Esophagus squamous epithelium (tissue), 5 donors: ENCODE results near the gene ORM1. TPM values are rescaled to one million over a fixed set of nuclear protein-coding genes. Genes with fewer than 3 reads are reported as not detected.

Experiments
- DNase-seq: peaks from one replicate; lab custom pipeline; 2025; lab: John Stamatoyannopoulos, UW
- H3K27ac ChIP-seq, 4 donors: fragments of 200-600 bp; sonication (generic); one replicate each; pipeline ENCODE4 v1.5.1; 2016 to 2019; ENCODE audit warnings: mild to moderate bottlenecking in 1 of 4
- H3K27me3 ChIP-seq, 4 donors: fragments of 200-600 bp; sonication (generic); 1 replicate in 3 of 4; 2 replicates in 1 of 4; pipeline versions ENCODE4 v1.5.1 to v1.6.0; 2017 to 2021; ENCODE audit warnings: antibody characterized with exemption in 1 of 4
- H3K36me3 ChIP-seq, 3 donors: fragments of 200-600 bp; sonication (generic); one replicate each; pipeline ENCODE4 v1.5.1; 2016 to 2019
- H3K4me1 ChIP-seq, 3 donors: fragments of 200-600 bp; sonication (generic); one replicate each; pipeline ENCODE4 v1.5.1; 2017 to 2019
- H3K4me3 ChIP-seq, 4 donors: fragments of 200-600 bp; sonication (generic); 1 replicate in 3 of 4; 2 replicates in 1 of 4; pipeline ENCODE4 v1.5.1; 2016 to 2019; ENCODE audit warnings: mild to moderate bottlenecking in 2 of 4, moderate library complexity in 1 of 4
- H3K9me3 ChIP-seq, 3 donors: fragments of 200-600 bp; sonication (generic); one replicate each; pipeline ENCODE4 v1.5.1; 2016 to 2019
- POLR2A ChIP-seq, 4 donors: fragments of 450-650 bp; IDR thresholded peaks; one replicate each; pipeline ENCODE4 v1.6.1; 2017; ENCODE audit warnings: antibody characterized with exemption in 4 of 4, mild to moderate bottlenecking in 4 of 4, moderate library complexity in 3 of 4
- WGBS, 2 donors: methylation state at CpG; one replicate each; pipeline ENCODE4 v1.1.5; 2018; 5-methylcytosine and 5-hydroxymethylcytosine counted together
- intact Hi-C: fragments of 100-400 bp; cut with DNase I; formaldehyde crosslinking; loops from one replicate; pipeline ENCODE4 v1.15.0; 2022
- total RNA-seq, 4 donors: library from RNA; depleted of rRNA; stranded (reverse); fragments of >200 nt; gene quantifications; one replicate each; pipeline ENCODE4 v1.1.0, GENCODE V29; 2016
- TF ChIP-seq, protein P1 (sequence below), 6 experiments: fragments of 450-650 bp in 4 of 6; fragments of 200-600 bp in 2 of 6; sonication (generic) in 2 of 6; IDR thresholded peaks; one replicate each; pipeline ENCODE4 v1.5.1; 2016 to 2019; ENCODE audit warnings: antibody characterized with exemption in 6 of 6, mild to moderate bottlenecking in 4 of 6, moderate library complexity in 4 of 6
- donor health status: DM: yes; HTN: yes; CAD: no.

The ORM1 gene
- total RNA-seq, 4 donors from 2014 or later, result 0.41 TPM; not detected in 3

DNA sequence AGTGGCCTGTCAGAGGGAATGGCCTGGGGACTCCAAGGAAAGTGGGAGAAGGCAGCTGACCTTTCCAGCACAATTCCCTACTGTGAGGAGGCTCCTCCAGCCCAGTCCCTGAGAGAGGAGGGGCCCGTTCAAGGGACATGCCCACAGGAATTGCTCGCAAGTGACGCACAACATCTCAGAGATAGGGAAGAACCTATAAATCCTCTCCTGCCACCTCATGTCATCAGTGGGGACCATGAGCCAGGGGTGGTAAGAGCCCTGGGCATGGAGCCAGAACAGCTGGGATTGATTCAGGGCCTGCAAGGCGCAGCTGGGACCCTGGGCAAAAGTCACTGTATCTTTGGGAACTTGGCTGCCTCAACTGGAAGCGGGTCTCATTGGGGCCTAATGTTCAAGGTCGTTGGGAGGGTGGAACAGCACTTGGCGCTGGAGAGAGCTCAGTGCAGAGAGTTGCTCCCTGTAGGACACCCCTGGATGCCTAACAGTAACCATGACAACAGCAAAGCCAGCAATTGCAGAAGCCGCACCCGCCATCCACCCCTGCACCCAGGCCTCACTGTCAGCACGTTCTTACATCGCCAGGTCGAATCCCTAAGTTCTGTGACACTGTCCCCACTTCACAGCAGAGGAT is 41.3 kb upstream of the ORM1 start:
- H3K27ac ChIP-seq, result no peak overlapping the region
- TF ChIP-seq, protein P1, sequence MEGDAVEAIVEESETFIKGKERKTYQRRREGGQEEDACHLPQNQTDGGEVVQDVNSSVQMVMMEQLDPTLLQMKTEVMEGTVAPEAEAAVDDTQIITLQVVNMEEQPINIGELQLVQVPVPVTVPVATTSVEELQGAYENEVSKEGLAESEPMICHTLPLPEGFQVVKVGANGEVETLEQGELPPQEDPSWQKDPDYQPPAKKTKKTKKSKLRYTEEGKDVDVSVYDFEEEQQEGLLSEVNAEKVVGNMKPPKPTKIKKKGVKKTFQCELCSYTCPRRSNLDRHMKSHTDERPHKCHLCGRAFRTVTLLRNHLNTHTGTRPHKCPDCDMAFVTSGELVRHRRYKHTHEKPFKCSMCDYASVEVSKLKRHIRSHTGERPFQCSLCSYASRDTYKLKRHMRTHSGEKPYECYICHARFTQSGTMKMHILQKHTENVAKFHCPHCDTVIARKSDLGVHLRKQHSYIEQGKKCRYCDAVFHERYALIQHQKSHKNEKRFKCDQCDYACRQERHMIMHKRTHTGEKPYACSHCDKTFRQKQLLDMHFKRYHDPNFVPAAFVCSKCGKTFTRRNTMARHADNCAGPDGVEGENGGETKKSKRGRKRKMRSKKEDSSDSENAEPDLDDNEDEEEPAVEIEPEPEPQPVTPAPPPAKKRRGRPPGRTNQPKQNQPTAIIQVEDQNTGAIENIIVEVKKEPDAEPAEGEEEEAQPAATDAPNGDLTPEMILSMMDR (IDR thresholded peaks at IDR 0.05), result no peak
- no peak for TF ChIP-seq POLR2A (IDR thresholded peaks at IDR 0.05)
- H3K4me3 ChIP-seq, result no peak overlapping the region
- no peaks in the 10 kb centered on the region for H3K36me3 ChIP-seq
- H3K4me1 ChIP-seq, result peaks cover 0 to 54% (median 13%) of the 10 kb centered on the region in 3 donors
- H3K27me3 ChIP-seq, result no peaks in the 10 kb centered on the region
- no peaks in the 10 kb centered on the region for H3K9me3 ChIP-seq
- DNase-seq, result no peak
- intact Hi-C loops, result no loop called here
- WGBS, 2 donors, result 82 to 91% methylated on average over 7 to 9 of the region's 12 CpGs

DNA sequence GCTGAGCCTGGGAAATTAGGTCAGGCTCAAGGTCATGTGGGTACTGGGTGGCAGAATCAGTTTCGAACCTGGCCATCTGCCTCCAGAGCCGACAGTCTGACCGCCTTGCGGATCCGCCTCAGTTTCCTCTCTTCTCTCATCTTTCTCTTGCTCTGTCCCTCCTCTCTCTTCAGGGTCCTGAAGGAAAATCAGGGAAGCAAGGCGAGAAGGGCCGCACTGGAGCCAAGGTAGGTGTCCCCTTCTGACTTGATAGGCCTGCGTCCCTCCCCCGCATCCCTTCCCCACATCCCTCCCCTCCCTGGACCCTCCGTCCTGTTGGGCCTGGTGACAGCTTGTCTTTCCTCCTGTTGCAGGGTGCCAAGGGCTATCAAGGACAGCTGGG is 40.8 kb upstream of the ORM1 start:
- H3K27me3 ChIP-seq, result no peaks in the 10 kb centered on the region
- no peaks in the 10 kb centered on the region for H3K36me3 ChIP-seq
- intact Hi-C loops, result no loop called here
- no peak for DNase-seq
- 90 to 98% methylated on average over 6 to 9 of the region's 10 CpGs for WGBS, 2 donors
- H3K27ac ChIP-seq, result no peak overlapping the region
- H3K4me1 ChIP-seq, result peaks cover 0 to 49% (median 10%) of the 10 kb centered on the region in 3 donors
- no peak for TF ChIP-seq POLR2A (IDR thresholded peaks at IDR 0.05)
- TF ChIP-seq, protein P1 (IDR thresholded peaks at IDR 0.05), result no peak
- no peak overlapping the region for H3K4me3 ChIP-seq
- H3K9me3 ChIP-seq, result no peaks in the 10 kb centered on the region

GRCh38 chr9:114282507-114282906 is 40.4 kb upstream of the ORM1 start:
- no peaks in the 10 kb centered on the region for H3K27me3 ChIP-seq
- no peaks in the 10 kb centered on the region for H3K36me3 ChIP-seq
- H3K4me1 ChIP-seq, result peaks cover 0 to 46% (median 6%) of the 10 kb centered on the region in 3 donors
- no peaks in the 10 kb centered on the region for H3K9me3 ChIP-seq
- intact Hi-C loops, result no loop called here
- no peak overlapping the region for H3K4me3 ChIP-seq
- 89 to 97% methylated on average over 4 of the region's 6 CpGs for WGBS, 2 donors
- no peak overlapping the region for H3K27ac ChIP-seq
- DNase-seq, result no peak
- no peak for TF ChIP-seq POLR2A (IDR thresholded peaks at IDR 0.05)
- TF ChIP-seq, protein P1 (IDR thresholded peaks at IDR 0.05), result no peak

DNA sequence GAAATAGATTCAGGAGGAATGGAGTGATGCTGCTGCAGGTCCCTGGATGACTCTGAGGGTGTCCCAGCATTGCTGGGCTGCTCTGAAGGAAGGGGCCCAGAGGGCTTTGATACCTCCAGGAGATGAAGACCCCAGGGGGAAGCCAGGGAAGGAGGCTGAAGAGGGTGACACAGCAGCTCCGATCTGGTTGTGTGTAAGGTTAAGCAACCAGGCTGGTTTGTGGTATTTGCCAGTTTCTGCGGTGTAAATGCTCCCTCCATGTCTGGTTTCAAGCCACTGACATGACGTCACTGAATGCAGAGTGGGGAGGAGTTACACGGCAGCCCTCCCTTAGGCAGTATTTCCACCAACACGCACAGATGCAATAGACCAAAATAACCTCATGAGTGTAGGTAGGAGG is 40.0 kb upstream of the ORM1 start:
- TF ChIP-seq, protein P1 (IDR thresholded peaks at IDR 0.05), result no peak
- no peak for TF ChIP-seq POLR2A (IDR thresholded peaks at IDR 0.05)
- Histone ChIP-seq H3K4me3 (no peak overlapping the region), H3K36me3 (no peaks in the 10 kb centered on the region), H3K4me1 (peaks cover 0 to 46% (median 6%) of the 10 kb centered on the region in 3 donors), H3K27ac (no peak overlapping the region), H3K27me3 (no peaks in the 10 kb centered on the region), H3K9me3 (no peaks in the 10 kb centered on the region)
- intact Hi-C loops, result no loop called here
- DNase-seq, result no peak
- WGBS, 2 donors, result 58 to 64% methylated on average over 5 of the region's 5 CpGs

GRCh38 chr9:114283551-114284111 is 39.3 kb upstream of the ORM1 start:
- Histone ChIP-seq H3K9me3 (no peaks in the 10 kb centered on the region), H3K4me1 (peaks cover 0 to 49% (median 10%) of the 10 kb centered on the region in 3 donors), H3K36me3 (no peaks in the 10 kb centered on the region), H3K4me3 (no peak overlapping the region), H3K27ac (no peak overlapping the region), H3K27me3 (no peaks in the 10 kb centered on the region)
- WGBS, 2 donors, result 89 to 97% methylated on average over 6 to 9 of the region's 14 CpGs
- no peak for DNase-seq
- intact Hi-C loops, result no loop called here
- TF ChIP-seq, protein P1 (IDR thresholded peaks at IDR 0.05), result no peak
- no peak for TF ChIP-seq POLR2A (IDR thresholded peaks at IDR 0.05)
